HEK293T (cell line): ENCODE data around the gene ESYT1.

Experiments used
- BHLHE40 ChIP-seq: fragments of 450-650 bp; IDR thresholded peaks from 2 replicates; pipeline ENCODE4 v1.6.1; 2016; ENCODE audit warnings: mild to moderate bottlenecking, moderate library complexity, borderline replicate concordance
- FOXA1 ChIP-seq: fragments of 450-650 bp; IDR thresholded peaks from 2 replicates; pipeline ENCODE4 v1.6.1; 2016; ENCODE audit warnings: mild to moderate bottlenecking
- FOXM1 ChIP-seq: fragments of 450-650 bp; IDR thresholded peaks from 2 replicates; pipeline ENCODE4 v1.6.1; 2017; ENCODE audit warnings: mild to moderate bottlenecking, borderline replicate concordance
- HDGF ChIP-seq: fragments of 450-650 bp; IDR thresholded peaks from 2 replicates; pipeline ENCODE4 v1.6.1; 2017; ENCODE audit warnings: antibody characterized with exemption, borderline replicate concordance
- L3MBTL2 ChIP-seq: fragments of 450-650 bp; conservative IDR thresholded peaks from 2 replicates; pipeline ENCODE4 v1.6.1; 2016; ENCODE audit warnings: mild to moderate bottlenecking
- LEF1 ChIP-seq: fragments of 450-650 bp; IDR thresholded peaks from 2 replicates; pipeline ENCODE4 v1.6.1; 2017; ENCODE audit warnings: mild to moderate bottlenecking, borderline replicate concordance
- NFRKB ChIP-seq: fragments of 450-650 bp; IDR thresholded peaks from 2 replicates; pipeline ENCODE4 v1.6.1; 2016; ENCODE audit warnings: mild to moderate bottlenecking, moderate library complexity
- SP1 ChIP-seq: fragments of 450-650 bp; IDR thresholded peaks from 2 replicates; pipeline ENCODE4 v1.6.1; 2017
- SUZ12 ChIP-seq: fragments of 450-650 bp; IDR thresholded peaks from 2 replicates; pipeline ENCODE4 v1.6.1; 2016; ENCODE audit warnings: mild to moderate bottlenecking
- TARDBP ChIP-seq: fragments of 450-650 bp; IDR thresholded peaks from 2 replicates; pipeline ENCODE4 v1.6.1; 2016

DNA sequence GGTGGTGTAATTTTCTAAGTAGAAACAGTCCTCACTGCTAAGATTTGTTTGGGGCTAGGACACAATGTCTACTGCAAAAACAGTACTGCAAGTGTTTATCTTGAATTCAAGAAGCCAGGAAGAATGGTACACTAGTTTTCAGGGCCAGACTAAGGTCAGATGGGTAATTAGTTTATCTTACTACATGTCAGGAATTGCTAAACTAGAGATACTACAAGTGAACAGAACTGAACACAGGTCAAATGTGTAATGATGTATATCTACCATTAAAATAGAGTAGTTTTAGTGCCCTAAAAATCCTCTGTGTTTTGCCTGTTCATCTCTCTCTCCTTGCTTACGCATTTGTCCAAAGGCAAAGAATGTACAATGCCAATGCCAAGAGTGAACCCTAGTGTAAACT lies 14.0 kb upstream of the ESYT1 start:
- TF ChIP-seq SUZ12 (no peak), BHLHE40 (no peak), NFRKB (no peak), FOXA1 (no peak), HDGF (no peak), SP1 (no peak), TARDBP (no peak), LEF1 (no peak), L3MBTL2 (no peak), FOXM1 (no peak)
